BLaER1 (cell line): ENCODE measurements around the gene SPDYE2.
"Not testable (repeated sequence)": the region's sequence is repeated elsewhere in the genome, so short reads cannot be mapped to it uniquely, and the experiment has no call there.

Experiments
- H3K27ac ChIP-seq: shearing (Covaris generic); formaldehyde crosslinking; 2 replicates; pipeline ENCODE4 v1.8.1; 2022
- H3K27me3 ChIP-seq: shearing (Covaris generic); formaldehyde crosslinking; 2 replicates; pipeline ENCODE4 v1.8.1; 2022
- H3K36me3 ChIP-seq: shearing (Covaris generic); formaldehyde crosslinking; 2 replicates; pipeline ENCODE4 v1.8.1; 2022
- H3K4me1 ChIP-seq: shearing (Covaris generic); formaldehyde crosslinking; 2 replicates; pipeline ENCODE4 v1.8.1; 2022
- H3K4me2 ChIP-seq: shearing (Covaris generic); formaldehyde crosslinking; 2 replicates; pipeline ENCODE4 v1.8.1; 2022
- H3K4me3 ChIP-seq: shearing (Covaris generic); formaldehyde crosslinking; 2 replicates; pipeline ENCODE4 v1.8.1; 2022
- H3K9ac ChIP-seq: shearing (Covaris generic); formaldehyde crosslinking; 2 replicates; pipeline ENCODE4 v1.8.1; 2022
- H3K9me3 ChIP-seq: shearing (Covaris generic); formaldehyde crosslinking; 2 replicates; pipeline ENCODE4 v1.8.1; 2022
- H4K20me1 ChIP-seq: shearing (Covaris generic); formaldehyde crosslinking; 2 replicates; pipeline ENCODE4 v1.8.1; 2022

Gene SPDYE2

GRCh38 chr7:102527182-102527581, 23.8 kb upstream of the SPDYE2 start:
- H4K20me1 ChIP-seq, H3K4me1 ChIP-seq, H3K36me3 ChIP-seq: not testable (repeated sequence)

GRCh38 chr7:102527822-102528793, 22.9 kb upstream of the SPDYE2 start:
- H3K4me1 ChIP-seq, H3K4me2 ChIP-seq, H3K9me3 ChIP-seq, H3K4me3 ChIP-seq, H4K20me1 ChIP-seq, H3K27me3 ChIP-seq, H3K27ac ChIP-seq, H3K9ac ChIP-seq, H3K36me3 ChIP-seq: not testable (repeated sequence)

More at GRCh38 chr7:102527182-102527581, 23.8 kb upstream of the SPDYE2 start:
- not testable (repeated sequence) for H3K27me3 ChIP-seq, H3K27ac ChIP-seq, H3K9ac ChIP-seq, H3K4me3 ChIP-seq, H3K9me3 ChIP-seq, H3K4me2 ChIP-seq

- not testable (repeated sequence) for H3K9ac ChIP-seq, H3K4me2 ChIP-seq, H3K27me3 ChIP-seq, H4K20me1 ChIP-seq, H3K27ac ChIP-seq, H3K36me3 ChIP-seq, H3K4me1 ChIP-seq, H3K9me3 ChIP-seq, H3K4me3 ChIP-seq
Measured at GRCh38 chr7:102531583-102531982, 19.4 kb upstream of the SPDYE2 start.

- not testable (repeated sequence) for H3K9ac ChIP-seq, H3K4me2 ChIP-seq, H3K4me1 ChIP-seq, H3K36me3 ChIP-seq, H3K4me3 ChIP-seq, H3K27ac ChIP-seq, H3K9me3 ChIP-seq, H4K20me1 ChIP-seq, H3K27me3 ChIP-seq
Measured at GRCh38 chr7:102532127-102532526, 18.9 kb upstream of the SPDYE2 start.

GRCh38 chr7:102535062-102535615, 15.9 kb upstream of the SPDYE2 start:
- not testable (repeated sequence) for H3K4me1 ChIP-seq, H3K4me3 ChIP-seq, H4K20me1 ChIP-seq, H3K27me3 ChIP-seq, H3K36me3 ChIP-seq, H3K9ac ChIP-seq, H3K9me3 ChIP-seq
- Histone ChIP-seq H3K27ac (peak overlapping the region; percentile 79), H3K4me2 (peak overlapping the region; percentile 73)

- not testable (repeated sequence) for H3K27me3 ChIP-seq, H4K20me1 ChIP-seq, H3K4me2 ChIP-seq, H3K9ac ChIP-seq, H3K4me3 ChIP-seq, H3K27ac ChIP-seq, H3K9me3 ChIP-seq, H3K4me1 ChIP-seq, H3K36me3 ChIP-seq
Measured at GRCh38 chr7:102540604-102541003, 10.4 kb upstream of the SPDYE2 start.

GRCh38 chr7:102542083-102542482, 8.9 kb upstream of the SPDYE2 start:
- not testable (repeated sequence) for H3K4me2 ChIP-seq, H3K9ac ChIP-seq, H3K36me3 ChIP-seq, H3K4me1 ChIP-seq, H3K9me3 ChIP-seq, H3K27me3 ChIP-seq, H3K4me3 ChIP-seq, H4K20me1 ChIP-seq, H3K27ac ChIP-seq

- H3K4me3 ChIP-seq, H4K20me1 ChIP-seq, H3K27me3 ChIP-seq, H3K4me1 ChIP-seq, H3K36me3 ChIP-seq, H3K27ac ChIP-seq, H3K4me2 ChIP-seq, H3K9ac ChIP-seq, H3K9me3 ChIP-seq: not testable (repeated sequence)
Measured at GRCh38 chr7:102542771-102543170, 8.3 kb upstream of the SPDYE2 start.

GRCh38 chr7:102543596-102543995, 7.4 kb upstream of the SPDYE2 start, which contains the start of gene UPK3BL2:
TSS of gene UPK3BL2 (minus strand) at chr7:102543696. CDS start at chr7:102543636, 60 bp downstream.
- not testable (repeated sequence) for H3K27ac ChIP-seq, H3K4me1 ChIP-seq, H4K20me1 ChIP-seq, H3K4me2 ChIP-seq, H3K27me3 ChIP-seq, H3K9me3 ChIP-seq, H3K36me3 ChIP-seq, H3K9ac ChIP-seq, H3K4me3 ChIP-seq

- not testable (repeated sequence) for H3K4me2 ChIP-seq, H3K4me1 ChIP-seq, H3K4me3 ChIP-seq, H3K9me3 ChIP-seq, H3K27me3 ChIP-seq, H3K36me3 ChIP-seq, H4K20me1 ChIP-seq, H3K9ac ChIP-seq, H3K27ac ChIP-seq
Measured at GRCh38 chr7:102544372-102544771, 6.7 kb upstream of the SPDYE2 start.

- H4K20me1 ChIP-seq, H3K9ac ChIP-seq, H3K4me2 ChIP-seq, H3K27ac ChIP-seq, H3K4me1 ChIP-seq, H3K27me3 ChIP-seq, H3K9me3 ChIP-seq, H3K36me3 ChIP-seq, H3K4me3 ChIP-seq: not testable (repeated sequence)
Measured at GRCh38 chr7:102545288-102545687, 5.7 kb upstream of the SPDYE2 start.

GRCh38 chr7:102546353-102546752, 4.7 kb upstream of the SPDYE2 start:
- H3K4me2 ChIP-seq, H4K20me1 ChIP-seq, H3K4me1 ChIP-seq, H3K27me3 ChIP-seq, H3K36me3 ChIP-seq, H3K9me3 ChIP-seq, H3K9ac ChIP-seq, H3K27ac ChIP-seq, H3K4me3 ChIP-seq: not testable (repeated sequence)

GRCh38 chr7:102568620-102569019, 17.6 kb downstream of the SPDYE2 start:
- not testable (repeated sequence) for H3K27ac ChIP-seq, H3K27me3 ChIP-seq, H3K4me3 ChIP-seq, H3K36me3 ChIP-seq, H3K4me2 ChIP-seq, H3K4me1 ChIP-seq, H3K9ac ChIP-seq, H3K9me3 ChIP-seq, H4K20me1 ChIP-seq

GRCh38 chr7:102572261-102573239, 21.5 kb downstream of the SPDYE2 start, which contains the start of gene POLR2J3:
TSS of gene POLR2J3 (minus strand) at chr7:102572583. CDS start at chr7:102572521, 62 bp downstream.
- H3K27ac ChIP-seq, result peak within 1 kb of the TSS; percentile 72
- not testable (repeated sequence) for H3K9me3 ChIP-seq, H3K4me2 ChIP-seq

More at GRCh38 chr7:102572261-102573239, 21.5 kb downstream of the SPDYE2 start, which contains the start of gene POLR2J3:
- Histone ChIP-seq H3K9ac (peak within 1 kb of the TSS; percentile 80), H3K4me3 (peak within 1 kb of the TSS; percentile 70)
- H4K20me1 ChIP-seq, H3K36me3 ChIP-seq, H3K27me3 ChIP-seq, H3K4me1 ChIP-seq: not testable (repeated sequence)
